ENCODE data around the gene SMIM32.
A peak's percentile ranks its signal among the peaks of the same experiment; 100 is the strongest.

The SMIM32 gene

DNA sequence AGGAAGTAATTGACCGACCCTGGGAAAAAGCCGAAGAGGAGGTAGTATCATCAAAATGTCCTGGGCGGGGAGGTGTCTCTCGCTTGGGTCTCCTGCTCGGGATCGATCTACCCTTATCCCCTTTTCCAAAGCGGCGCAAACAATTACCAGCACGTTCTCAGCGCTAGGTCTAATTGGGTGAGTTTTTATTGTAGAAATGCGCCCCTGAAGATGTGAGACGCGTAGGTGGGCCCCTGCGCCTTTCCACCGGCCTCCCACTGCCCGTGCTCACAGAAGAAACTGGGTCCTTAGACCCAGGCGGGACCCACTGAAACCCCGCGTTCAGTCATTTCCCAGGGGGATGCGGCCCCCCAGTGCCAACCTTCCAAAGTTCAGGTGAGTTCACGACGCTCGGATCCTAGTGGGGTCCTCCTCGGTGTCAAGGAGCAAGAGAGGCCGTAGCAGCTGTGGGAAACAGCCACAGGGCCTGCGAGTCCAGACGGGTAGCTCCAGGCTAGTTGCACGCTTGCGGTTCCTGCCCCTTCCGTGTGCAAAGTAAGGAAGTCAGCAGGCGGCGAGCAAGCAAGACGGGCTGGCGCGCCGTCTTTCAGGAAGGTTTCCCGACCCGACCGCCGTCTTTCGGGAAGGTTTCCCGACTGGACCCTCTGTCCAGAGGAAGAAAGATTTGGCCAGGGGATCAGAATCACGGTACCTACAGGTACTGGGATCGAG, 1.5 kb downstream of the SMIM32 start:
- Histone ChIP-seq H3K9me3 (ENCODE audit: severe bottlenecking) (no peaks in the 10 kb centered on the region), H3K27ac (no peak overlapping the region), H3K27me3 (ENCODE audit: insufficient read depth, low read depth, severe bottlenecking) (peaks cover 15% of the 10 kb centered on the region), H3K36me3 (no peaks in the 10 kb centered on the region), H3K4me3 (ENCODE audit: low read depth, low read length) (peak overlapping the region; percentile 58)
- peak; percentile 32 for DNase-seq
- TF ChIP-seq, protein P1, sequence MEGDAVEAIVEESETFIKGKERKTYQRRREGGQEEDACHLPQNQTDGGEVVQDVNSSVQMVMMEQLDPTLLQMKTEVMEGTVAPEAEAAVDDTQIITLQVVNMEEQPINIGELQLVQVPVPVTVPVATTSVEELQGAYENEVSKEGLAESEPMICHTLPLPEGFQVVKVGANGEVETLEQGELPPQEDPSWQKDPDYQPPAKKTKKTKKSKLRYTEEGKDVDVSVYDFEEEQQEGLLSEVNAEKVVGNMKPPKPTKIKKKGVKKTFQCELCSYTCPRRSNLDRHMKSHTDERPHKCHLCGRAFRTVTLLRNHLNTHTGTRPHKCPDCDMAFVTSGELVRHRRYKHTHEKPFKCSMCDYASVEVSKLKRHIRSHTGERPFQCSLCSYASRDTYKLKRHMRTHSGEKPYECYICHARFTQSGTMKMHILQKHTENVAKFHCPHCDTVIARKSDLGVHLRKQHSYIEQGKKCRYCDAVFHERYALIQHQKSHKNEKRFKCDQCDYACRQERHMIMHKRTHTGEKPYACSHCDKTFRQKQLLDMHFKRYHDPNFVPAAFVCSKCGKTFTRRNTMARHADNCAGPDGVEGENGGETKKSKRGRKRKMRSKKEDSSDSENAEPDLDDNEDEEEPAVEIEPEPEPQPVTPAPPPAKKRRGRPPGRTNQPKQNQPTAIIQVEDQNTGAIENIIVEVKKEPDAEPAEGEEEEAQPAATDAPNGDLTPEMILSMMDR (IDR thresholded peaks at IDR 0.05; ENCODE audit: low read depth, low read length): no peak

- Histone ChIP-seq H3K4me3 (ENCODE audit: low read depth, low read length) (no peak overlapping the region), H3K27me3 (ENCODE audit: insufficient read depth, low read depth, severe bottlenecking) (peaks cover 15% of the 10 kb centered on the region), H3K27ac (no peak overlapping the region), H3K9me3 (ENCODE audit: severe bottlenecking) (no peaks in the 10 kb centered on the region), H3K36me3 (no peaks in the 10 kb centered on the region)
- TF ChIP-seq, protein P1 (IDR thresholded peaks at IDR 0.05; ENCODE audit: low read depth, low read length): no peak
- DNase-seq: no peak
Observed at GRCh38 chr5:136190904-136191303, 2.1 kb downstream of the SMIM32 start.

GRCh38 chr5:136190091-136190720, 2.8 kb downstream of the SMIM32 start:
- H3K4me3 ChIP-seq (ENCODE audit: low read depth, low read length): no peak overlapping the region
- no peaks in the 10 kb centered on the region for H3K9me3 ChIP-seq (ENCODE audit: severe bottlenecking)
- no peaks in the 10 kb centered on the region for H3K36me3 ChIP-seq
- no peak for DNase-seq
- peaks cover 15% of the 10 kb centered on the region for H3K27me3 ChIP-seq (ENCODE audit: insufficient read depth, low read depth, severe bottlenecking)
- no peak overlapping the region for H3K27ac ChIP-seq
- TF ChIP-seq, protein P1 (IDR thresholded peaks at IDR 0.05; ENCODE audit: low read depth, low read length): no peak

DNA sequence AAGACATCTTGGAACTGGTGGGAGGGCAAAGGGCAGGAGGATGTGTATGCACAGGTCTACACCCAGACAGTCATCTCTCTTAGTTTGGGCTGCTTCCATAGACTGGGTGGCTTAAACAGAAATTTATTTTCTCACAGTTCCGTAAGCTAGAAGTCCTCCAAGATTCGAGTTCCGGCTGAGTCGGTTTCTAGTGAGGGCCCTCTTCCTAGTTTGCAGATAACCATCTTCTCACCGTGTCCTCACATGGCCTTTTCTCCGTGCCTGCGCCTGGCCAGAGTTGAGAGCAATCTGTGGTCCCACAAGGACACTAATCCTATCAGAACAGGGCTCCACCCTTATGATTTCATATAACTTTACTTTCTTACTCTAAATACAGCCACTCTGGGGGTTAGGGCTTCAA, 4.1 kb downstream of the SMIM32 start:
- Histone ChIP-seq H3K9me3 (ENCODE audit: severe bottlenecking) (no peaks in the 10 kb centered on the region), H3K27ac (no peak overlapping the region), H3K4me3 (ENCODE audit: low read depth, low read length) (no peak overlapping the region), H3K27me3 (ENCODE audit: insufficient read depth, low read depth, severe bottlenecking) (peaks cover 15% of the 10 kb centered on the region), H3K36me3 (no peaks in the 10 kb centered on the region)
- TF ChIP-seq, protein P1 (IDR thresholded peaks at IDR 0.05; ENCODE audit: low read depth, low read length): no peak
- no peak for DNase-seq

- H3K4me3 ChIP-seq (ENCODE audit: low read depth, low read length): no peak overlapping the region
- no peaks in the 10 kb centered on the region for H3K36me3 ChIP-seq
- H3K9me3 ChIP-seq (ENCODE audit: severe bottlenecking): no peaks in the 10 kb centered on the region
- peaks cover 10% of the 10 kb centered on the region for H3K27me3 ChIP-seq (ENCODE audit: insufficient read depth, low read depth, severe bottlenecking)
- no peak for DNase-seq
- H3K27ac ChIP-seq: no peak overlapping the region
- TF ChIP-seq, protein P1 (IDR thresholded peaks at IDR 0.05; ENCODE audit: low read depth, low read length): no peak
Observed at GRCh38 chr5:136186796-136187195, 6.2 kb downstream of the SMIM32 start.

Data from WERI-Rb-1 (cell line).